CD4-positive, CD25-positive, alpha-beta regulatory T cell (primary cell): ENCODE data around the gene AIP. TPM values are rescaled to one million over a fixed set of nuclear protein-coding genes. Genes with fewer than 3 reads are reported as not detected.

Experiments used
- ATAC-seq, 2 donors: fragments of 150-1000 bp; cut with Tn5 transposase; one replicate each; pipeline ENCODE4 v1.10.0; 2021; ENCODE audit warnings: low read depth in 2 of 2, moderate number of reproducible peaks in 2 of 2, moderate library complexity in 1 of 2
- DNase-seq, 3 donors: peaks; one replicate each; pipeline versions ENCODE4 v3.0.0 to v3.0.0-alpha.2; 2012 to 2022; ENCODE audit warnings: mixed read lengths in 1 of 3
- H3K27ac ChIP-seq: one replicate; pipeline ENCODE4 v1.7.0; 2013; ENCODE audit warnings: mild to moderate bottlenecking, low read length; ENCODE audit not compliant: insufficient read depth, poor library complexity, severe bottlenecking
- H3K27me3 ChIP-seq: one replicate; pipeline ENCODE4 v1.7.0; 2013; ENCODE audit warnings: low read length; ENCODE audit not compliant: control insufficient read depth, insufficient read depth
- H3K36me3 ChIP-seq: one replicate; pipeline ENCODE4 v1.7.0; 2013; ENCODE audit warnings: mild to moderate bottlenecking, low read length, moderate library complexity; ENCODE audit not compliant: control insufficient read depth, insufficient read depth
- H3K4me1 ChIP-seq: 2 replicates; pipeline ENCODE4 v1.7.0; 2013; ENCODE audit warnings: mild to moderate bottlenecking, low read length; ENCODE audit not compliant: insufficient read depth, control insufficient read depth, poor library complexity, severe bottlenecking
- H3K4me3 ChIP-seq: one replicate; pipeline ENCODE4 v1.7.0; 2013; ENCODE audit warnings: low read depth, mild to moderate bottlenecking, low read length, moderate library complexity
- H3K9me3 ChIP-seq, 2 experiments: 1 replicate in 1 of 2; 2 replicates in 1 of 2; pipeline ENCODE4 v1.7.0; 2013; ENCODE audit warnings: low read length in 2 of 2, mild to moderate bottlenecking in 1 of 2, moderate library complexity in 1 of 2; ENCODE audit not compliant: control insufficient read depth in 2 of 2
- H3K27ac Mint-ChIP-seq, 3 donors: one replicate each; pipeline ENCODE4 v1.8.0; 2020 to 2022; ENCODE audit warnings: mild to moderate bottlenecking in 3 of 3, mixed read lengths in 3 of 3, moderate library complexity in 2 of 3
- H3K27me3 Mint-ChIP-seq: one replicate; pipeline ENCODE4 v1.8.0; 2022; ENCODE audit warnings: mild to moderate bottlenecking, mixed read lengths
- H3K36me3 Mint-ChIP-seq: one replicate; pipeline ENCODE4 v1.8.0; 2020; ENCODE audit warnings: mixed read lengths
- H3K4me1 Mint-ChIP-seq, 4 donors: one replicate each; pipeline ENCODE4 v1.8.0; 2020 to 2022; ENCODE audit warnings: mixed read lengths in 4 of 4, mild to moderate bottlenecking in 1 of 4
- H3K4me3 Mint-ChIP-seq, 4 donors: one replicate each; pipeline ENCODE4 v1.8.0; 2020 to 2022; ENCODE audit warnings: mild to moderate bottlenecking in 4 of 4, mixed read lengths in 4 of 4, moderate library complexity in 3 of 4
- H3K9me3 Mint-ChIP-seq, 7 donors: one replicate each; pipeline ENCODE4 v1.8.0; 2020 to 2022; ENCODE audit warnings: mixed read lengths in 7 of 7, mild to moderate bottlenecking in 3 of 7, moderate library complexity in 2 of 7
- polyA plus RNA-seq, 4 donors: library from polyadenylated mRNA; unstranded; fragments of 300-500 nt; fragmentation: Illumina TruSeq; gene quantifications; one replicate each; pipeline ENCODE4 v1.2.3, GENCODE V29; 2021
- total RNA-seq: library from RNA; stranded (reverse); gene quantifications from one replicate; pipeline ENCODE4 v1.2.3, GENCODE V29; 2022

The AIP gene
- total and polyA plus RNA-seq, 5 donors from 2014 or later = 124 to 234 (median 213) TPM

- Histone ChIP-seq H3K27ac (peak overlapping the region; percentile 92), H3K36me3 (peaks cover 51% of the 10 kb centered on the region), H3K9me3 (no peaks in the 10 kb centered on the region), H3K4me3 (no peak overlapping the region), H3K27me3 (no peaks in the 10 kb centered on the region), H3K4me1 (peaks cover 41% of the 10 kb centered on the region)
- Mint-ChIP-seq H3K27me3 (peaks cover 4% of the 10 kb centered on the region), H3K9me3 (no peaks in the 10 kb centered on the region), H3K36me3 (peaks cover 18% of the 10 kb centered on the region), H3K4me1 (peaks cover 5 to 47% (median 32%) of the 10 kb centered on the region in 4 donors), H3K4me3 (peak overlapping the region in 3 of 4 donors; percentile 43 to 69 (median 56)), H3K27ac (peak overlapping the region in 1 of 3 donors; percentile 92)
- DNase-seq = no peak
- ATAC-seq = no peak
Observed at GRCh38 chr11:67489885-67490726, 7.3 kb downstream of the AIP start.

GRCh38 chr11:67490727-67491065 lies 7.9 kb downstream of the AIP start:
- ATAC-seq = no peak
- Mint-ChIP-seq H3K27me3 (peaks cover 4% of the 10 kb centered on the region), H3K4me3 (no peak overlapping the region), H3K36me3 (peaks cover 18% of the 10 kb centered on the region), H3K9me3 (no peaks in the 10 kb centered on the region), H3K27ac (no peak overlapping the region), H3K4me1 (peaks cover 5 to 44% (median 29%) of the 10 kb centered on the region in 4 donors)
- H3K27me3 ChIP-seq = no peaks in the 10 kb centered on the region
- H3K4me1 ChIP-seq = peaks cover 36% of the 10 kb centered on the region
- no peak overlapping the region for H3K27ac ChIP-seq
- no peak overlapping the region for H3K4me3 ChIP-seq
- no peak for DNase-seq
- no peaks in the 10 kb centered on the region for H3K9me3 ChIP-seq
- peaks cover 55% of the 10 kb centered on the region for H3K36me3 ChIP-seq

- Mint-ChIP-seq H3K4me1 (peaks cover 0 to 40% (median 22%) of the 10 kb centered on the region in 4 donors), H3K36me3 (peaks cover 13% of the 10 kb centered on the region), H3K27ac (no peak overlapping the region), H3K27me3 (peaks cover 4% of the 10 kb centered on the region), H3K9me3 (no peaks in the 10 kb centered on the region), H3K4me3 (no peak overlapping the region)
- DNase-seq (no peak), ATAC-seq (no peak)
- no peak overlapping the region for H3K4me3 ChIP-seq
- H3K36me3 ChIP-seq = peaks cover 63% of the 10 kb centered on the region
- no peaks in the 10 kb centered on the region for H3K9me3 ChIP-seq
- H3K4me1 ChIP-seq = peaks cover 28% of the 10 kb centered on the region
- no peaks in the 10 kb centered on the region for H3K27me3 ChIP-seq
- H3K27ac ChIP-seq = no peak overlapping the region
Observed at GRCh38 chr11:67491276-67492068, 8.6 kb downstream of the AIP start.

- no peaks in the 10 kb centered on the region for H3K9me3 ChIP-seq
- Mint-ChIP-seq H3K4me3 (no peak overlapping the region), H3K9me3 (no peaks in the 10 kb centered on the region), H3K36me3 (peaks cover 13% of the 10 kb centered on the region), H3K27ac (no peak overlapping the region), H3K4me1 (peaks cover 0 to 32% (median 17%) of the 10 kb centered on the region in 4 donors), H3K27me3 (peaks cover 4% of the 10 kb centered on the region)
- H3K36me3 ChIP-seq = peaks cover 65% of the 10 kb centered on the region
- DNase-seq = no peak
- H3K4me1 ChIP-seq = peaks cover 21% of the 10 kb centered on the region
- no peak overlapping the region for H3K4me3 ChIP-seq
- H3K27me3 ChIP-seq = no peaks in the 10 kb centered on the region
- no peak for ATAC-seq
- peak overlapping the region; percentile 25 for H3K27ac ChIP-seq
Observed at GRCh38 chr11:67492069-67492727, 9.4 kb downstream of the AIP start.

- Mint-ChIP-seq H3K9me3 (no peaks in the 10 kb centered on the region), H3K4me1 (peaks cover 0 to 25% (median 10%) of the 10 kb centered on the region in 4 donors), H3K4me3 (no peak overlapping the region), H3K27ac (no peak overlapping the region), H3K27me3 (peaks cover 3% of the 10 kb centered on the region), H3K36me3 (peaks cover 6% of the 10 kb centered on the region)
- Histone ChIP-seq H3K4me1 (peaks cover 13% of the 10 kb centered on the region), H3K27ac (peak overlapping the region; percentile 25), H3K36me3 (peaks cover 62% of the 10 kb centered on the region), H3K27me3 (no peaks in the 10 kb centered on the region), H3K4me3 (no peak overlapping the region), H3K9me3 (no peaks in the 10 kb centered on the region)
- ATAC-seq (no peak), DNase-seq (no peak)
Observed at GRCh38 chr11:67492801-67493547, 10.1 kb downstream of the AIP start.

GRCh38 chr11:67493548-67494370 lies 10.9 kb downstream of the AIP start:
- ATAC-seq (no peak), DNase-seq (no peak)
- Histone ChIP-seq H3K27me3 (no peaks in the 10 kb centered on the region), H3K9me3 (no peaks in the 10 kb centered on the region), H3K4me3 (no peak overlapping the region), H3K36me3 (peaks cover 62% of the 10 kb centered on the region), H3K4me1 (peaks cover 5% of the 10 kb centered on the region), H3K27ac (no peak overlapping the region)
- Mint-ChIP-seq H3K4me1 (peaks cover 0 to 17% (median 6%) of the 10 kb centered on the region in 4 donors), H3K4me3 (no peak overlapping the region), H3K27ac (no peak overlapping the region), H3K27me3 (no peaks in the 10 kb centered on the region), H3K9me3 (no peaks in the 10 kb centered on the region), H3K36me3 (peaks cover 5% of the 10 kb centered on the region)
